Measurements from ENCODE around the gene MSRB1.
A peak's percentile ranks its signal among the peaks of the same experiment; 100 is the strongest.
"Not testable (repeated sequence)": the region's sequence is repeated elsewhere in the genome, so short reads cannot be mapped to it uniquely, and the experiment has no call there.

Gene MSRB1

DNA sequence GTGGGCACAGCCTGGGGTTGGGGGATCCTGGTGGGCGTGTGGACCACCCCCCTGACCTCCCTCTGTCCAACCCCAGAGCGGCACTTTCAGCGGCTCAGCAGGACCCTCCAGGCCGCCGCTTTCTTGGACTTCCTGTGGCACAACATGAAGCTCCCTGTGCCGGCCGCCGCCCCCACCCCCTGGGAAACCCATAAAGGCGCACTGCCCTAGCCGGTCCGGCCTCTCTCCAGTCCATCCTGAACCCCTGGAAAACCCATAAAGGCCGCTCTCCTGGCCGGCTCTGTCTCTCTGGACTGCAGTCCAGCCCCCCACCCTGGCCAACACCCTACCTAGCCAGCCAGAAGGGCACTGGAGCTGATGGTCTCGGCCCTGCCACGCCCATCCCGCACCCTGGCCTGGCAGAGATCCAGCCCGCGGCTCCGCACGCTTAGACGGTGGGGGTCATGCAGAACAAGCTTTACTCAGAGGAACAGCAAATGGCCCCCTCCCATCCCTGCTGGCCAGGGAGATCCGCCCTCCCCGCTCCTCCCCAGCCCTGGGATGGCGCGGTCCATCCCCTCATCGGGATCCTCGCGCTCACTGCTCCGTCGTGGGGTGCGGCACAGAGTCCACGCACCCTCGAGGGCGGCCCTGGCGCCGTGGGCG lies 35.6 kb upstream of the MSRB1 start:
- no peak for DNase-seq

- DNase-seq: no peak
Measured at GRCh38 chr16:1977875-1978268, 34.9 kb upstream of the MSRB1 start.

GRCh38 chr16:1976951-1977874 lies 34.2 kb upstream of the MSRB1 start:
- no peak for DNase-seq

- no peak for DNase-seq
Measured at GRCh38 chr16:1976216-1976520, 33.2 kb upstream of the MSRB1 start.

DNA sequence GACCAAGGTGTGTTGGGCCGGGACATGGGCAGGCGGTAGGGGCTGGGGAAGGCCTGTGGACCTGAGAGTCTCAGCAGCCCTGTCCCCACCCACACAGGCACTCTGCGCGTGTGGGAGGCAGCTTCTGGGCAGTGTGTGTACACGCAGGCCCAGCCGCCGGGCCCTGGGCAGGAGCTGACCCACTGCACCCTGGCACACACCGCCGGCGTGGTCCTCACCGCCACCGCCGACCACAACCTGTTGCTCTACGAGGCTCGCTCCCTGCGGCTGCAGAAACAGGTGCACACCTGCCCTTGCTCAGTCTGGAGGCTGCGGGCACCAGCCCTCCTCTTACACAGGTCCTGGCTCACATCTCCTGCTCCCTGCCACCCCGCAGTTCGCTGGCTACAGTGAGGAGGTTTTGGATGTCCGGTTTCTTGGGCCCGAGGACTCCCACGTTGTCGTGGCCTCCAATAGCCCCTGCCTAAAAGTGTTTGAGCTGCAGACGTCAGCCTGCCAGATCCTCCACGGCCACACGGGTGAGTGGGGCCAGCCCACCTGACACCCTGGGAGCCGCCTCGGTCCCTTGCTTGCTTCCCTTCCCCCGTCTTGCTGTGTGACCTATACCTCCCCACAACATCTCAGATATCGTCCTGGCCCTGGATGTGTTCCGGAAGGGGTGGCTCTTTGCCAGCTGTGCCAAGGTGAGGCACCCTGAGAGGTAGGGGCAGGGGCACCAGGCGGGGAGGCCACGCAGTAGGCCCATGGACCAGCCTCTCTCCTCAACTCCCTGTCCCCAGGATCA lies 32.6 kb upstream of the MSRB1 start:
- no peak for DNase-seq

- no peak for DNase-seq
Measured at GRCh38 chr16:1974157-1975070, 31.4 kb upstream of the MSRB1 start.

DNA sequence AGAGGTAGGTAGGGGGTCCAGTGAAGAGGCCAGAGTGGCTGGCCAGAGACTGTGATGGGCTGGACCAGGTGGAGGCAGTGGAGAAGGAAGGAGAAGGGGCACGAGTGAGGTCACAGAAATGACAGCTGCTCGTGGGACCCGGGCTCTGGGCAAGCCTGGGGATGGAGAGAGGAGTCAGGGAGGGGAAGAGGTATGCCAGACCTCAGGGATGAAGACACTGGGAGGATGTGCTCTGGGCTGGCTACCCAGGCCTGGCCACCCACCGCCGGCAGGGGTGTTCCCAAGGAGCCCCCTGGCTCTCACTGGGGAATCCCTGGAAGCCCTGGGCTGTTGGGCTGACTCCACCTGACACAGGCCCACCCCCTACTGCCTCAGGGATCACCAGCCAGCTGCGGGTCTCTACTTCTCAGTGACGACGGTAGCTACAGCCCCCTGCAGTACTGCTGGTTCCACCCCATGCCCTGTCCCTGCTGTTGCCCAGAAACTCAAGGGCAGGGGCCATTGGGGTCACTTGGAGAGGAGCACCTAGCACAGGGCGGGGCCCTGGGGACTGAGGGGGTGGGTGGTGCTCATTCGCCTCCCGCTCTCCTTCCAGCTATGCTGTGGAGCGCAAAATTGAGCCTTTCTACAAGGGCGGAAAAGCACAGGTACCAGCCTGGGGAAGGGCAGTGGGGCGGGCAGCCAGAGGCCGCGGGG lies 30.6 kb upstream of the MSRB1 start:
- no peak for DNase-seq

DNA sequence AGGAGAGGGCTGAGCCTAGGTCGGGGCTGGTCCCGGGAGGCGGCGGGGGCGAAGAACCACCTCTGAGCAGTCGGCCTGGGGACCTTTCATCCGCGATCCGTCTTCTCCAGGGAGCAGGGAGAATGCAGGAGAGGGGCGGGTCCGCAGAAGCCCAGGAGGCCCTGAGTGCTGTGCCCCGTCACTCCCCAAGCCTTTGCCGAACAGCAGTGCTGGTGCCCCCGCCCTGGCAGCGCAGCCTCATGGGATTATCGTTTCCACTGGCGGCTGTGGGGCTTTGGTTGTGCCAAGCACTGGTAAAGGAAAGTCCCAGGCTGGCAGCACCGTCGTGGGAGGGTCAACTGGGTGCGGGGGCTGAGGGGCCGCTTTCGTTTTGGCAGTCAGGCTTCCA lies 29.5 kb upstream of the MSRB1 start:
- no peak for DNase-seq

- DNase-seq: peak; percentile 93 to 99 (median 96)
Measured at GRCh38 chr16:1971796-1972489, 28.9 kb upstream of the MSRB1 start, which contains the start of gene TBL3. TBL3 (plus strand) TSS chr16:1972053; CDS start chr16:1972165, 112 bp downstream.

DNA sequence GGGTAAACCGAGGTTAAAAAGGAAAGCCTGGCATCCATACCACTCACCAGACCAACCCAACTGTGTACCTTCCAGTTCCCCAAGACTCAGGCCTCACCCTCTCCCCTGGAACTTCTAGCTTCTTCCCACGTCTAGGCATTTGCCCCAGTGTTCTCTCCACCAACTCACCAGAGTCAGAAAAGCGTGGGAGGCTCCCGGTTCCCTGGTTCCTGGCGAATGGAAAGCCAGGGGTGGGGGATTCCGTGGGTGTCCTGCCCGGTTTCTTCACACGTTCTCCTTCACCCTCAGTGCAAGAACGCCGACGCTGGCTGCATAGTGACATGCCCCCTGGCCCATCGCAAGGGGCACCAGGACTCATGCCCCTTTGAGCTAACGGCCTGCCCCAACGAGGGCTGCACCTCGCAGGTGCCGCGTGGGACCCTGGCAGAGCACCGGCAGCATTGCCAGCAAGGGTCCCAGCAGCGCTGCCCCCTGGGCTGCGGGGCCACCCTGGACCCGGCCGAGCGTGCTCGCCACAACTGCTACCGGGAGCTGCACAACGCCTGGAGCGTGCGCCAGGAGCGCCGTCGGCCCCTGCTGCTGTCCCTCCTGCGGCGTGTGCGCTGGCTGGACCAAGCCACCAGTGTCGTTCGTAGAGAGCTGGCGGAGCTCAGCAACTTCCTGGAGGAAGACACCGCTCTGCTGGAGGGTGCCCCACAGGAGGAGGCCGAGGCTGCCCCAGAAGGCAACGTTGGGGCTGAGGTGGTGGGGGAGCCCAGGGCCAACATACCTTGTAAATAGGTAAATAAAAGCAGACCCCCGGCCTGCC lies 25.4 kb upstream of the MSRB1 start:
- DNase-seq: no peak

- no peak for DNase-seq
Measured at GRCh38 chr16:1966460-1966859, 23.5 kb upstream of the MSRB1 start, which contains the start of gene RNF151. RNF151 (plus strand) TSS chr16:1966856; CDS start chr16:1966882, 26 bp downstream.

GRCh38 chr16:1965396-1966001 lies 22.5 kb upstream of the MSRB1 start:
- DNase-seq: no peak

- DNase-seq: peak; percentile 97 to 100 (median 99)
Measured at GRCh38 chr16:1964506-1965395, 21.8 kb upstream of the MSRB1 start, which contains the start of gene RPS2. RPS2 (minus strand) TSS chr16:1964826; CDS start chr16:1964625, 201 bp downstream.

GRCh38 chr16:1963806-1964505 lies 21.0 kb upstream of the MSRB1 start:
- peak in 4 of 5 experiments; percentile 18 to 63 (median 34) for DNase-seq

GRCh38 chr16:1962161-1963153 lies 19.5 kb upstream of the MSRB1 start:
- not testable (repeated sequence) for DNase-seq

DNA sequence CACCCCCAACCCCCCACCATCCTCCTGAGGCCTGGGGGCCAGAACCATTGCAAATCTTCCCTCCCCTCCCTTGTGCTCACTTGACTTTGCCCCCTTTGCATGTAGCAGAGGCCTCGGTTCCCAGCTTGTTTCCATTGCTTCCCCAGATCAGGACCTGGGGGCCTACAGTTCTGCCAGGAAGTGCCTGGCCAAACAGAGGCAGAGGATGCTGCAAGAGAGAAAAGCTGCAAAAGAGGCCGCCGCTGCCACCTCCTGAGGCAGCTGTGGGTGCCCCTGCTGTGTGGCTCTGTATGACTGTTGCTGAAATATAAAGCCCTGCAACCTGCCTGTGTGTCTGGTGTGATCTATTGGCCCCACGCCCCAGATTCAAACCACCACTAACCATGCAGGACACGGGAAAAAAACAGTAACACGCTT lies 18.7 kb upstream of the MSRB1 start:
- DNase-seq: peak in 1 of 5 experiments; percentile 88
